Naive thymus-derived CD8-positive, alpha-beta T cell (primary cell): ENCODE results near the gene ZFPM1. TPM values are rescaled to one million over a fixed set of nuclear protein-coding genes. Genes with fewer than 3 reads are reported as not detected.

ENCODE experiments used
- ATAC-seq, 2 donors: fragments of 150-1000 bp; cut with Tn5 transposase in 1 of 2; sonication (Bioruptor Pico), chemical (Tn5 transposase) in 1 of 2; 1 replicate in 1 of 2; 2 replicates in 1 of 2; pipeline ENCODE4 v1.10.0; 2021; ENCODE audit warnings: mild to moderate bottlenecking in 2 of 2, moderate library complexity in 2 of 2
- POLR2A ChIA-PET: fragments of 350-600 bp; sonication (Branson Sonifier 250); formaldehyde crosslinking; loops from one replicate; lab custom pipeline; 2021; ENCODE audit warnings: antibody characterized with exemption; lab: Charles Lee
- DNase-seq, 10 donors: peaks; one replicate each; pipeline versions ENCODE4 v3.0.0 to v3.0.0-alpha.2; 2020 to 2022
- H3K27ac Mint-ChIP-seq, 10 donors: one replicate each; pipeline ENCODE4 v1.8.0; 2020 to 2022; ENCODE audit warnings: mild to moderate bottlenecking in 10 of 10, mixed read lengths in 10 of 10, moderate library complexity in 4 of 10, inconsistent platforms in 1 of 10
- H3K27me3 Mint-ChIP-seq, 5 donors: one replicate each; pipeline ENCODE4 v1.8.0; 2021 to 2022; ENCODE audit warnings: mixed read lengths in 5 of 5
- H3K36me3 Mint-ChIP-seq, 3 donors: one replicate each; pipeline ENCODE4 v1.8.0; 2020 to 2022; ENCODE audit warnings: mixed read lengths in 3 of 3, mild to moderate bottlenecking in 2 of 3, inconsistent platforms in 1 of 3
- H3K4me1 Mint-ChIP-seq, 4 donors: one replicate each; pipeline ENCODE4 v1.8.0; 2021 to 2022; ENCODE audit warnings: mixed read lengths in 4 of 4
- H3K4me3 Mint-ChIP-seq, 10 donors: one replicate each; pipeline ENCODE4 v1.8.0; 2020 to 2022; ENCODE audit warnings: mild to moderate bottlenecking in 10 of 10, mixed read lengths in 10 of 10, moderate library complexity in 6 of 10, inconsistent platforms in 1 of 10
- H3K9me3 Mint-ChIP-seq, 9 donors: one replicate each; pipeline ENCODE4 v1.8.0; 2020 to 2022; ENCODE audit warnings: mixed read lengths in 9 of 9, mild to moderate bottlenecking in 3 of 9, inconsistent platforms in 1 of 9, moderate library complexity in 1 of 9
- polyA plus RNA-seq, 3 donors: library from polyadenylated mRNA; unstranded; fragments of 300-500 nt; fragmentation: Illumina TruSeq; gene quantifications; one replicate each; pipeline ENCODE4 v1.2.3, GENCODE V29; 2021
- total RNA-seq, 8 experiments: library from RNA in 2 of 8; stranded (reverse) in 2 of 8; gene quantifications; one replicate each; pipeline ENCODE4 v1.2.3 and lab custom pipeline; 2021 to 2026

ZFPM1 gene
- total and polyA plus RNA-seq, 5 experiments from 2014 or later = 0.23 to 10.8 (median 0.36) TPM

DNA sequence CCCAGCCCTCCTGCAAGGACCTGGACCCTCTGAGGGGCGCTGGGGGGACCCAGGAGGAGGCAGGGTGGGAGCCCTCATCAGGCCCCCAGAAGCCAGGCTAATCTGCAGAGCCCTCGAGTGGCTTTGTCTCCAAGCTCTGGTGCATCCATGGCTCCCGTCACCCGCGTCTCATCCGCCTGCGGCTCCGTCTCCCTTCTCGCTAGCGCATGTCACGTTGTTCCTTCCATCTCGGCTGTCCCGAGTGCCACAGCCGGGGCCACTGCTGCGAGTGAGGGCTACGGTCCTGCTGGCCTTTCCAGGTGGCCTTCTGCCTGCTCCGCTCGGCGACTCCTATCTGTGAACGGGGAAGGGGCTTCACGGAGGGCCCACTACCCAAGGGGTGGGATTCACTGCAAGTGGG is 53.6 kb downstream of the ZFPM1 start:
- peaks cover 0 to 14% (median 8%) of the 10 kb centered on the region in 4 donors for H3K4me1 Mint-ChIP-seq
- no peaks in the 10 kb centered on the region for H3K36me3 Mint-ChIP-seq
- H3K27ac Mint-ChIP-seq = peak overlapping the region in 1 of 10 donors; percentile 63
- H3K27me3 Mint-ChIP-seq = no peaks in the 10 kb centered on the region
- POLR2A ChIA-PET = no interaction called here
- peak overlapping the region in 1 of 10 donors; percentile 67 for H3K4me3 Mint-ChIP-seq
- DNase-seq (no peak), ATAC-seq (no peak)
- no peaks in the 10 kb centered on the region for H3K9me3 Mint-ChIP-seq

DNA sequence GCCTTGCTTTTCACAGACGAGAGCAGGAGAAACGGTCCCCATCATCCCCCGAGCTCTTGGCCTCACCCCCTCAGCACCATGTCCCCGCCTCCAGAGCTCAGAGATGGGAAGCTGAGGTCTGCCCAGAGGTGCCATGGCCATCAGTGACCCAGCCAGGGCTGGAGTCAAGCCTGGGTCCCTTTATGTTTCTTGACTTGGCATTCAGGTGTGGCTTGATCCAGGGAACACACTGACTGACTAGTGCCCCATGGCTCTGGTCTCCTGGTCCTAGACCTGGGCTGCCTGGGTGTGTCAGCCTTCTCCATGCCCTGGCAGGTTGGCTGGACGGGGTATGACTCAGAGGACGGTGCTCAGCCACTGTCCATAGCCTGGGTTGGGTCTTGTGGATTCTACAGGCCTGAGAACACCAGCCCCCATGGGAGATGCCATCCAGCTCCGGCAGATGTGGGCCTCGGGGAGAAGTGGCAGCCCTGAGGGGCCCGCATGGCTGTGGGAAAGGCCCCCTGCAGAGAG is 54.2 kb downstream of the ZFPM1 start:
- H3K36me3 Mint-ChIP-seq = no peaks in the 10 kb centered on the region
- H3K27ac Mint-ChIP-seq = peak overlapping the region in 1 of 10 donors; percentile 63
- ATAC-seq (no peak), DNase-seq (no peak)
- H3K9me3 Mint-ChIP-seq = no peaks in the 10 kb centered on the region
- POLR2A ChIA-PET = no interaction called here
- no peaks in the 10 kb centered on the region for H3K27me3 Mint-ChIP-seq
- peak overlapping the region in 1 of 10 donors; percentile 48 for H3K4me3 Mint-ChIP-seq
- peaks cover 0 to 14% (median 8%) of the 10 kb centered on the region in 4 donors for H3K4me1 Mint-ChIP-seq

DNA sequence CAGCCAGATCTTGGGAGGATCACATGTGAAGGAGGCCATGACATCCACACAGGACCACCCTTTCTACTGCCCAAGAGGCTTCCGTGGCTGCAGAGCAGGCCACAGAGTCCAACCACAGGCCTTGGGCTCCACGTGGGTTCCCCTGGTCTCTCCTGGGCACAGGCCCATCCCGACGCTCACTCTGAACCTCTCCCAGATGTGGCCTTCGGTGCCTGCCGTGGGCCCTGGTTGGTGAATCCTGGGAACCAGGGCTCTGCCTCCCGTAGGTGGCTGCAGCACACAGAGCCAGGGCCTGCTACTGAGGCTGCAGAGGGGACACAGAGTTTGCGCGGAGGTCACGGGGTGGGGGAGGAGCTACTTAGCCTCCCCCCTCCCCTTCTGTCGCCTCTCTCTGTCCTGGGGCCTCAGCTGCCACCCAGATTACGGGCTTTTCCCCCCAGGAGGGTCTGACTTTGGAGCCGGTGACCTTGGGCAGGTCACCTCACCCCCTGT is 55.3 kb downstream of the ZFPM1 start:
- Mint-ChIP-seq H3K27me3 (no peaks in the 10 kb centered on the region), H3K4me1 (peaks cover 0 to 14% (median 7%) of the 10 kb centered on the region in 4 donors), H3K4me3 (no peak overlapping the region), H3K36me3 (no peaks in the 10 kb centered on the region), H3K27ac (peak overlapping the region in 1 of 10 donors; percentile 16), H3K9me3 (no peaks in the 10 kb centered on the region)
- no peak for ATAC-seq
- POLR2A ChIA-PET = no interaction called here
- DNase-seq = no peak

DNA sequence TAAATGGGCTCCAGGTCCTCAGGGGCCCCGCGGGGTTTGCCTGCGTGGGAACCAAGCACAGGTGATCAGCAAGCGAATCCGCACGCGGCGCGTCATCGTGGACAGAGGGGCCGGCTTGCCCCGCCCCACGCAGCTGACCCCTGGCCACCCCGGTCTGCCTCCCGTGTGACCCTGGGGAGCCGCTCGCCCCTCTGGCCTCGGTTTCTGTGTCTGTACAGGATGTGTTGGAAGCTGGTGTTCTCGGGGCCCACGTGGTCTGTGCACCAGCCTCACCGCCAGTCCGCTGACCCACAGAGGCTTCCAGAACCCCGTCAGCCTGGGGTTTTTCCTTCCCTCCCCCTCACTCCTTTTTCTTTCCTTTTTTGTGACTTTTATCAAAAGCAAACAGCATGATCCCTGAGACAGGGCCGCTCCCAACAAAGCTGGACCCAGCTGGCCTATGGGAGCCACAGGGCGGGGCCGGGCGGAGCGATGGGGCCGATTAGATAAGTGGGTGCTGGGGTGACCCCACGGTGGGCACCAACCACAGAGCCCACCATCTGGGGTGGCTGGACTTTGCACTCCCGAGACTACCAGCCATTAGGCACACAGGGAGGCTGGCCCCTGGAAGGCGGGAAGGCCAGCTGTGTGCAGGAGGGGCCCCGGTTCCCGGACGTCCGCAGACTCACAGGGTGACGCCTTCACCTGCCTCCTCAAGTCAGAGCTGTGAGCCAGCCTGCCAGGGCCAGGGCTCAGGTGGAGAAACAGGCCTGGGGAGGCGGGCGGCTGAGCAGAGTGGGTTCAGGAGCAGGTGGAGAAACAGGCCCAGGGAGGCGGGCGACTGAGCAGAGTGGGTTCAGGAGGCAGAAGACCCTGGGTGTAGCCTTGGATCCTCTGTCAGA is 56.0 kb downstream of the ZFPM1 start:
- H3K27ac Mint-ChIP-seq = no peak overlapping the region
- POLR2A ChIA-PET = interaction anchor here (0.5 kb wide), 1 partner anchor 37 kb away, joined by 3 read pairs; no protein-coding TSS in a partner anchor
- H3K27me3 Mint-ChIP-seq = no peaks in the 10 kb centered on the region
- peak overlapping the region in 1 of 10 donors; percentile 54 for H3K4me3 Mint-ChIP-seq
- no peaks in the 10 kb centered on the region for H3K9me3 Mint-ChIP-seq
- H3K4me1 Mint-ChIP-seq = peaks cover 0 to 11% (median 4%) of the 10 kb centered on the region in 4 donors
- no peak for DNase-seq
- H3K36me3 Mint-ChIP-seq = no peaks in the 10 kb centered on the region
- no peak for ATAC-seq

DNA sequence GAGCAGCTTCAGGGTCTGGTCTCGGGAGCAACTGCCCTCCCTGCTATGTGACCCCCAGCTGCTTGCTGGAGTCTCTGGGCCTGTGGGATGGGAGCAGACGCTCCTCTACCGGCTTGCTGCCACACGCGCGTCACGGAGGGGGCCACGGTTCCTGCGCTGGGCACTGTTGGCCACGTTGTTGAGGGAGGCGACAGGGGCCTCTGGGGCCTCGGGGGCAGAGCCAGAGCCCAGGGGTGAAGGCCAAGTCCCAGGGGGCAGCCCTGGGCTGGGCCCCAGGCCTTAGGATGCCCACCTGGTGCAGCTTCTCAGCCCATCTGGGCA is 56.6 kb downstream of the ZFPM1 start:
- Mint-ChIP-seq H3K27ac (no peak overlapping the region), H3K4me1 (peaks cover 0 to 6% (median 3%) of the 10 kb centered on the region in 4 donors), H3K9me3 (no peaks in the 10 kb centered on the region), H3K27me3 (no peaks in the 10 kb centered on the region), H3K4me3 (no peak overlapping the region), H3K36me3 (no peaks in the 10 kb centered on the region)
- ATAC-seq (no peak), DNase-seq (no peak)
- POLR2A ChIA-PET = interaction anchor here (0.5 kb wide), 1 partner anchor 36 kb away, joined by 3 read pairs; no protein-coding TSS in a partner anchor

DNA sequence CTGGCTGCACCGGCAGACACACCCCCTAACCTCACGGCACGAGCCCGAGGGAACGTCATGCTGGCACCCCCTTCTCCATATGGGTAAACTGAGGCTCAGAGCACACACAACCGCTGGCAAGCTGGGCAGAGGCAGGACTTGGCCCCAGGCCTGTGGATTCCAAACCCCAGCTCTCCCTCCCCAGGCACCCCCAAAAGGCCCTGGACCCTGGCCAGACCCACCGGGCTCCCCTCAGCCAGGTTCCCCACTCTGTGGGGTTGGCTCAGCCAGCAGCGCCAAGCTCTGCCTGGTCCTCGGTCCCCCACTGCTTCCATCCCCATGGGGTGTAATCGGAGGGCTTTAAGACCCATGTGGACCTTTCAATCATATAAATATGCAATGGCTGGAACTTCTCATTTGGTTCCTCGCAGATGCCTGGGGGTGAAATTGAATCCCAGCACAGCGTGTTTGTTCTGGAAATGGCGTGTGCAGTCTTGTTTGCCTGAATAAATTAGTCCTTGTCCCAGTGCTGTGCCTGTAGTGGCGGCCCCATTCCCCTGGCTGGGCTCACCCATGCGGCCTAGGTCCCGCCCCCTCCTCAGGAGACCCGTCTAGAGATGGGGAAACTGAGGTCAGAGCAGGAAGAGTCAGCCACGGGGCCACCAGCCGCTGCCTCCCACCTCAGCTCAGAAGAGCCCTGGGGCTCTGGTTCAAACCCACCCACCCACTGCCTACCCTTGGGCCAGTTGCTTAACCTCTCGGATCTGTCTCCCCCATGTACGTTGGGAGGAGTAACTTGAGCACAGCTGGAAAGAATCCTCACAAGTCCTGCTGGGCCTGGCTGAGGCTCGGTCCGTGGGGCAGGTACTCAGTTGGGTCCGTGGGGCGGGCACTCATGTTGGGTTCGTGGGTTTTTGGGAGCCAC is 57.3 kb downstream of the ZFPM1 start:
- Mint-ChIP-seq H3K27ac (no peak overlapping the region), H3K36me3 (no peaks in the 10 kb centered on the region), H3K4me1 (peaks cover 0 to 1% (median 0%) of the 10 kb centered on the region in 4 donors), H3K4me3 (no peak overlapping the region), H3K27me3 (no peaks in the 10 kb centered on the region), H3K9me3 (no peaks in the 10 kb centered on the region)
- no peak for ATAC-seq
- POLR2A ChIA-PET = no interaction called here
- no peak for DNase-seq

DNA sequence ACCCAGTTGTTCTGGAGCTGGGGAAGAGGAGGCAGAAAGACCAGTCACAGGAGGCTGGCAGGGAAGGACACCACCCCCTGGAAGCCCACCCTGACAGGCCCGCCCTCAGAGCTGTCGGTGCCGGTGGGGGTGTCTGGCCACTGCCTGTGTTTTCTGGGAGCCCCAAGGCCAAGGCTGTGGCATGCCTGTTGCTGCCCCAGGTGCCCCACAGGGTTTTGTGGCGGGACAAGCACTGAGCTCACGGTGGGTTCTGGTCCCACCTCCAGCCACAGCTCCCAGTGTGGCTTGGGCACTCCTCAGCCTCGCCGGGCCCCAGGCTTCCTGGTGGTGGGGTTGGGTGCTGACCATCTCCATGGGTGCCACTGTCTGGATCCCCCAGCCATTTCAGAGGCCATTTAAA is 58.0 kb downstream of the ZFPM1 start:
- no peak overlapping the region for H3K4me3 Mint-ChIP-seq
- DNase-seq (no peak), ATAC-seq (no peak)
- no peaks in the 10 kb centered on the region for H3K4me1 Mint-ChIP-seq
- no peaks in the 10 kb centered on the region for H3K9me3 Mint-ChIP-seq
- H3K27me3 Mint-ChIP-seq = no peaks in the 10 kb centered on the region
- peak overlapping the region in 2 of 10 donors; percentile 52 to 62 for H3K27ac Mint-ChIP-seq
- H3K36me3 Mint-ChIP-seq = no peaks in the 10 kb centered on the region
- POLR2A ChIA-PET = no interaction called here

DNA sequence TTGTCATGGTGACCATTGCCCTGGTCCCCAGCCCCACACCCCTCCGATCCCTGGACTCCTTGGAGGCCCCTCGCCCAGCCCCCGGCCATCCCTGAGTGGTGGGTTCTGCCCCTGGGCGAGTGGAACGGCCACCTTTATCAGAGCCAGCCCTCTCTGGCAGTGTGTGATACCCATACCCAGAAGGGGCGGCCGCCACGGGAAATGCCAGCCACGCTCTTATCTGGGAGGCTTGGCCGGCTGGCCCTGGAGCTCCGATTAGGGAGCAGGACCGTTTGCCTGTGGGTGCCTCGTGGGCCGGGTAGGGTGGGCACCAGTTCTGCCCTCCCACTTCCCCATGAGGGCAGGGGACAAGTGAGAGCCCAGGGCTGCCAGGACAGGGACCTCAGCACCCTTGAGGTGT is 58.8 kb downstream of the ZFPM1 start:
- POLR2A ChIA-PET = no interaction called here
- DNase-seq (no peak), ATAC-seq (no peak)
- peak overlapping the region in 1 of 10 donors; percentile 62 for H3K27ac Mint-ChIP-seq
- no peaks in the 10 kb centered on the region for H3K27me3 Mint-ChIP-seq
- peaks cover 0 to 4% (median 0%) of the 10 kb centered on the region in 4 donors for H3K4me1 Mint-ChIP-seq
- H3K4me3 Mint-ChIP-seq = no peak overlapping the region
- H3K36me3 Mint-ChIP-seq = no peaks in the 10 kb centered on the region
- H3K9me3 Mint-ChIP-seq = peaks cover 0 to 1% (median 0%) of the 10 kb centered on the region in 9 donors

DNA sequence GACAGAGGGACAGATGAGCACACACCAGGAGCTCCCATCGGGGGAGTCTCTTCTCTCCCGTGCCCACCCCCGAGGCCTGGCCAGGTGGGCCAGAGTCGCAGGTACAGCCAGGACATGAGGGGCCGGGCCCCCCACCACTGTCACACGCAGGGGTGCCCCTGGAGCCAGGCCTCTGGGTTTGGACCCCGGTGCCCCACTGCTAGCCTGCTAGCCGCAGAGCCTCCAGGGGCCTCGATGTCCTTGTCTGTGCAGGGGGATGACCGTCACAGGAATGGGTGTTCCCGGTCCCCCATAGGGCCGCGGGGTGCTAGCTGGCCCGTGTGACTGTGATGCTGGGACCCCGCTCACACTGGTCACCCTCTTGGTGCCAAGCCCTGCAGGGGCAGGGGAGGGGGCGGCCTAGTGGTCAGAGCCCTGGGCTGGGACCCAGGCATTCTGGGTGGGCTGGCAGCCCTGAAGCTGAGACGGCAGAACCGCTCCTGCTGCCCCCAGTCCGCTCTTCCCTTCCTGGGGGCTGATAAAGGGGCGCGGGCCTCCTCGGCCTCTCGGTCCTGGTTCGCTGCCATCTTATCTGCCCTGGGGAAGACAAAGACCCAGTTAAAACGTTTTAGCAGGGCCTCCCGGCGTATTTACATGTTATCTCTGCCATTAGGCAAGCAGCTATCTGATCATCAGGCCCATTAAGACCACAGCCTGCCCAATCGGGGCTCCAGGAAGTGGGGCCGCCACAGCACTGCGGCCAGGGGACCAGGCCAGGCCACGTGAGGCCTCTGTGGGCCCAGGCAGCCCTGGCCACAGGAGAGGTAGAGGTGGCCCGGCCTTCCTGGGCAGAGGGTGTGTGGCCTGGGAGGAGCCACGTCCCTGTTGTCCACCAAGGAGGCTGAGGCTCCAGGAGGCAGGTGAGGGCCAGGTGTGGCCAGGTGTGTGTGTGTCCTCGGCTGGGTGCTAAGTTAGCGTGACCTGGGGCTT is 59.9 kb downstream of the ZFPM1 start:
- ATAC-seq (no peak), DNase-seq (no peak)
- no peak overlapping the region for H3K4me3 Mint-ChIP-seq
- POLR2A ChIA-PET = no interaction called here
- no peak overlapping the region for H3K27ac Mint-ChIP-seq
- H3K36me3 Mint-ChIP-seq = no peaks in the 10 kb centered on the region
- no peaks in the 10 kb centered on the region for H3K27me3 Mint-ChIP-seq
- peaks cover 0 to 12% (median 0%) of the 10 kb centered on the region in 9 donors for H3K9me3 Mint-ChIP-seq
- H3K4me1 Mint-ChIP-seq = peaks cover 0 to 5% (median 0%) of the 10 kb centered on the region in 4 donors

DNA sequence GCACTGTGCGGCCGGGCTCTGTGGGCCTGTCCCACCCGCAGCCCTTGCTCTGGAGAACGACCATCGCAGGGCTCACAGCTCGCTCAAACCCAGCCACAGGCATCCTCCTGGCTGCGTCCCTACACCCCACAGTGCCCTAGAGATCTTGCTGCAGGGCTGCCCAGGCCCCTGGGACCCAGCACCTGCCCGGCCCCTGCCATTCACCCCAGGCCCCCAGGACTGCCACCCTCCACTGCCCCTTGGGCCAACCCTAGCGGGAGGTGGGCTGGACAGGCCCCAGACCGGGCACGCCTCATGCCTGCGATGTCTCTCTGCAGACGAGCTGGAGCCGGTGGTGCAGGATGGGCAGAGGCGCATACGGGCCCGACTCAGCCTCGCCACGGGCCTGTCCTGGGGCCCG is 61.0 kb downstream of the ZFPM1 start:
- no peaks in the 10 kb centered on the region for H3K27me3 Mint-ChIP-seq
- ATAC-seq (no peak), DNase-seq (no peak)
- POLR2A ChIA-PET = no interaction called here
- no peaks in the 10 kb centered on the region for H3K36me3 Mint-ChIP-seq
- peaks cover 0 to 23% (median 0%) of the 10 kb centered on the region in 9 donors for H3K9me3 Mint-ChIP-seq
- peak overlapping the region in 1 of 10 donors; percentile 75 for H3K27ac Mint-ChIP-seq
- no peak overlapping the region for H3K4me3 Mint-ChIP-seq
- H3K4me1 Mint-ChIP-seq = peaks cover 0 to 11% (median 0%) of the 10 kb centered on the region in 4 donors

DNA sequence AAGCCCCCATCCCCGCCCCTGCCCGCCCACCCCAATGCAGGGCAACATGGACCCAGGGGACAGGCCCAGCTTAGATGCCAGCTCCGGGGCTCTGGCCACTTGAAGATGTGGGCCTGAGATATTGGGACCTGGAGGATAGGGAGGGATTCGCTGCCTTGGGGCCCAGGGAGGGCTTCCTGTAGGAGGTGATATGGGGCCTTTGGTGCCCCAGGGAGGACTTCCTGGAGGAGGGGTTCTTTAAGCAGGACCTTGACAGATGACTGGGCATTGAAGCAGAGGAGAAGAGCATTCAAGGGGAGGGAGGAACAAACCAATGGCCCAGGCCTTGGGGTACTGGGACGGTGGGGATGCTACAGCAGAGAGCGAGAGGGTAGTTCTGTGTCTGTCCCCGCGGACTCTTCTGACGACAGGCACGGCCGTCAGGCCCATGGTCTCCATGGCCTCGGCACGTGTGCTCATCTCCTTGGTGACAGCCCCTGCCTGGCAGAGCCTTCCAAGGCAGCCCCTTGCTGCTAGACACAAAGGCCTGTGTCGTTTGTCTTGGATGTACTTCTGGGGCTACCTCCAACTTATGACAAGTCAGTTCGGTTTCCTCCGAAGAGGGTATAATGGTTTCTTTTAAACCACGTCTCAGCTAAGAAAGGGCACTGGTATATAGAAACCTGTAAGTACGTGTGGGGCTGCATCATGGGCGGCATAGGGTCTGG is 61.6 kb downstream of the ZFPM1 start:
- no peaks in the 10 kb centered on the region for H3K36me3 Mint-ChIP-seq
- peak overlapping the region in 1 of 10 donors; percentile 75 for H3K27ac Mint-ChIP-seq

More for the DNA sequence above, 61.6 kb downstream of the ZFPM1 start:
- no peaks in the 10 kb centered on the region for H3K27me3 Mint-ChIP-seq
- ATAC-seq = no peak
- POLR2A ChIA-PET = no interaction called here
- H3K9me3 Mint-ChIP-seq = peaks cover 0 to 29% (median 0%) of the 10 kb centered on the region in 9 donors
- H3K4me3 Mint-ChIP-seq = no peak overlapping the region
- DNase-seq = no peak
- H3K4me1 Mint-ChIP-seq = peaks cover 0 to 14% (median 0%) of the 10 kb centered on the region in 4 donors
